GM19023 (cell line): ENCODE measurements around the gene CX3CR1.
"Not testable (repeated sequence)": the region's sequence is repeated elsewhere in the genome, so short reads cannot be mapped to it uniquely, and the experiment has no call there.

Experiments
- ATAC-seq: cut with Tn5 transposase; IDR thresholded peaks from one replicate; pipeline ENCODE4 v1.9.1; 2021; ENCODE audit warnings: mild to moderate bottlenecking, moderate library complexity; ENCODE audit not compliant: unreplicated experiment

Gene CX3CR1

DNA sequence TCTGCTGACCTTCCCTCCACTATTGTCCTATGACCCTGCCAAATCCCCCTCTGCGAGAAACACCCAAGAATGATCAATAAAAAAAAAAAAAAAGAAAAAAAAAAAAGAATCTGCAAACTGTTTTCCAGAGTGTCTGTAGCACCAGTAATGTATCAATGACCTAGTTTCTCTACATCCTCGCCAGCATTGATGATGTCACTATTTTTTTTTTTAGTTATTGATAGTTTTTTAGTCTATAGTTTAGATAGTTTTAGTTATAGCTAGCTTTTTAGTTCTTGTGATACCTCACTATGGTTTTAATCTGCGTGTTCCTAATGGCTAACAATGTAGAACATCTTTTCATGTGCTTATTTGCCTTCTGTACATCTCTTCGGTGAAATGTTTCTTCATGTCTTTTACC is 51.3 kb downstream of the CX3CR1 start:
- ATAC-seq: no peak

- not testable (repeated sequence) for ATAC-seq
These were observed 52.2 kb downstream of the CX3CR1 start for GRCh38 chr3:39227596-39227995.

DNA sequence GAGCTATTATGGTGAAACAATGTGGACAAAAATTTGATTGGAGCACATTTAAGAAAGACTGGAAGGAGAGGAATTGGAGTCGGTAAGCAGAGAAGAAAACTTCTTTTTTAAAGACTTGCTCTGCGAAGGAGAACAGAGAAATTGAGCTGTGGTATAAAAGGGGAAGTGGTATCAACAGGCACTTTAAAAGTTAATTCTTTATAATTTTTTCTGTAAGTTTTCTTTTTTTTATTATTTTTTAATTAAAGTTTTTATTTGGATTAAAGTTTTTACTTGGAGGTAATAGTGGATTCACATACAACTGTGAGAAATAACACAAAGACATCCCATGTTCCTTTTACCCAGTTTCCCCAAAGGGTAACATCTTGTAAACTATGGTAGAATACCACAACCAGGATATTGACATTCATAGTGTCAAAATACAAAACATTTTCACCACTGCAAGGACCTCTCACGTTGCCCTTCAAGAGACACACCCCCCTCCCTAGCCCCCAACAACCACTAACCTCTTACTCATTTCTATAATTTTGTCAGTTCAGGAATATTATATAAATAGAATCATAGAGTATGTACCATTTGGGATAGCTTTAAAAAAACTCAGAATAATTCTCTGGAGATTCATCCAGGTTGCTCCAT is 53.6 kb downstream of the CX3CR1 start:
- ATAC-seq: no peak

DNA sequence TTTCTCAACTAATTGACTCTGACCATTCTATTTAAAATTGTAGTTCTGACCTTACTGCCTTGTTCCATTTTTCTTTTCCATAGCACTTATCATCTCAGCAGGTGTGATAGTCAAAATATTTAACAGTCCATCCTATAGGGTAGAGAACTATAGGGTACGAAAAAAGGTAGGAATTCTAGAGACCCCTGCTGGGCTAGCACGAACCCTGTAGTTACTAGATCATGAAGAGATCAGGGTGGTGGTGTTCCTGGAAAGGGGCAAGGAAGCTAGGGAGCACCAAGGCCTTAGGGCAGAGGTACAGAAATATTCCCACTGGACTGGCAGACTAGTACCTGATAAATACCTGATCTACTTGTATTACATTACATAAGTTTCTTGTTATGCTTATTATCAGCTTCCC is 55.5 kb downstream of the CX3CR1 start:
- no peak for ATAC-seq

DNA sequence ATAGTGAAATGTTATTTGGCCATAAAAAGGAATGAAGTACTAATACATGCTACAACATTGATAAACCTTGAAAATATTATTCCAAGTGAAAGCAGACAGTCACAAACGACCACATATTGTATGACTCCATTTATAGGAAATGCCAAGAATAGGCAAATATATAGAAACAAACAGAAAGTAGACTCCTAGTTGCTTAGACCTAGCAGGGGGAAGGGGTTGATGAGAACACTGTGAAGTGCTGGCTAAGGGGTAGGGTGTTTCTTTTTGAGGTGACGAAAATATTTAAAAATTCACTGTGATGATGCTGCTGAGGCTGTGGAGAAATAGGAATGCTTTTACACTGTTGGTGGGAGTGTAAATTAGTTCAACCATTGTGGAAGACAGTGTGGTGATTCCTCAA is 56.9 kb downstream of the CX3CR1 start:
- ATAC-seq: no peak

GRCh38 chr3:39222462-39222861 is 57.4 kb downstream of the CX3CR1 start:
- no peak for ATAC-seq

- ATAC-seq: no peak
These were observed 58.7 kb downstream of the CX3CR1 start for GRCh38 chr3:39221141-39221530.

GRCh38 chr3:39220407-39221140 is 59.3 kb downstream of the CX3CR1 start:
- ATAC-seq: no peak

DNA sequence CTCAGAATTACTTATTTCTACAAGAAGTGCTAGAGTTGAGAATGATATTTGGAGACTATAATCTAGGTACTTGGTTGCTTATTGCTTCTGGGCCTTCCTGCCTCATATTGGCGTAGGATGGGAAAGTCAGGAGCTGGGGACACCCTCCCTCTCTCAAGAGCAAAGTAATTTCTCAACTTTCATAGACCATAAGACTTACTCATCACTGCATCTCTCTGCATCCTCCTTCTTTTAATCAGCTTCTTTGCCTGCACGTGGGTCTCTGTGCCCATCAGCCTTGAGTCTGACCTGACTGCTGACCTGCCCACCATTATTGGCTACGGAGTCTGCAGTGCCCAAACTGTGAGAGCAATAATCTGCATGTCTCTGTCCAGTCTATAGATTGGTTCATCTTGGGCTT is 60.1 kb downstream of the CX3CR1 start:
- ATAC-seq: no peak

GRCh38 chr3:39216176-39216790 is 63.6 kb downstream of the CX3CR1 start:
- ATAC-seq: peak; percentile 91

- no peak for ATAC-seq
These were observed 66.2 kb downstream of the CX3CR1 start for GRCh38 chr3:39213613-39214012.
